ENCODE data around the gene SMC1A. TPM values are rescaled to one million over a fixed set of nuclear protein-coding genes. Genes with fewer than 3 reads are reported as not detected.

Gene SMC1A
- total and polyA plus RNA-seq, 2 of the 8 experiments (the other 6 are each of a cell fraction or from before 2014, with no cell fraction given): 22.2 to 98.1 TPM

GRCh38 chrX:53421125-53421524, 1.3 kb downstream of the SMC1A start:
- H2BK5ac ChIP-seq (ENCODE audit: low read depth, low read length): no peak overlapping the region
- H4K8ac ChIP-seq (ENCODE audit: extremely low read depth, insufficient read depth, low read length): no peak overlapping the region
- no peak overlapping the region for H3K23ac ChIP-seq (ENCODE audit: insufficient read length)
- peak overlapping the region; percentile 82 to 85 for H3K4me2 ChIP-seq (ENCODE audit: insufficient read depth in 1 of 2, low read depth in 2 of 2, low read length in 2 of 2)
- H3K4me1 ChIP-seq (replicated peaks in 1 of 4; ENCODE audit: control insufficient read depth in 3 of 4, insufficient read depth in 4 of 4, low read length in 3 of 4): peaks cover 0 to 8% (median 4%) of the 10 kb centered on the region in 4 experiments; a peak in 5 of 7 replicates
- peaks cover 4 to 5% of the 10 kb centered on the region in 2 experiments for H4K20me1 ChIP-seq (replicated peaks in 1 of 2; ENCODE audit: control insufficient read depth in 1 of 2, insufficient read depth in 2 of 2, low read length in 2 of 2)
- 74% methylated on average over 2 of the region's 2 CpGs; no CpG with 5 or more reads in 1 of the 2 experiments for WGBS, 2 experiments (ENCODE audit: extremely low coverage in 1 of 2, insufficient coverage in 1 of 2, insufficient read length in 1 of 2, insufficient replicate concordance in 2 of 2, low coverage in 1 of 2, low lambda C conversion rate in 2 of 2, missing lambda C conversion rate in 1 of 2)
- H3K14ac ChIP-seq (ENCODE audit: insufficient read length): no peak overlapping the region
- no peak for FAIRE-seq
- H3K9ac ChIP-seq (replicated peaks in 1 of 4; ENCODE audit: extremely low read depth in 1 of 4, low read depth in 3 of 4, low read length in 3 of 4): peak overlapping the region; percentile 43 to 97 (median 96)
- H2BK15ac ChIP-seq (ENCODE audit: low read length): no peak overlapping the region
- no peak for DNase-seq (ENCODE audit: low read depth in 1 of 2, low spot score in 2 of 2)
- ChIA-PET CTCF (ENCODE audit: partially characterized antibody) (interaction anchor here (1.0 kb wide), 1 partner anchor 43 kb away, joined by 3 read pairs; no protein-coding TSS in a partner anchor), POLR2A (ENCODE audit: partially characterized antibody) (interaction anchor here (0.7 to 2.4 kb wide), 2 partner anchors 18 to 44 kb away, joined by 5 read pairs; no protein-coding TSS in a partner anchor)
- peaks cover 14 to 53% of the 10 kb centered on the region in 2 experiments for H3K79me2 ChIP-seq (ENCODE audit: control insufficient read depth in 1 of 2, insufficient read depth in 2 of 2, low read length in 2 of 2)
- H2AK5ac ChIP-seq (ENCODE audit: low read depth, low read length): no peak overlapping the region
- H4K5ac ChIP-seq (ENCODE audit: insufficient read length, low read depth, low read length): no peak overlapping the region
- peaks cover 0 to 2% (median 0%) of the 10 kb centered on the region in 4 experiments; a peak in 1 of 8 replicates for H3K36me3 ChIP-seq (ENCODE audit: control insufficient read depth in 2 of 4, insufficient read depth in 4 of 4, low read length in 3 of 4)
- H3K23me2 ChIP-seq (ENCODE audit: low read depth, low read length): peaks cover 10% of the 10 kb centered on the region; the same call in 1 of the 2 replicates
- H3K27me3 ChIP-seq (replicated peaks in 1 of 4; ENCODE audit: control insufficient read depth in 3 of 4, extremely low read depth in 1 of 4, insufficient read depth in 3 of 4, low read length in 3 of 4): no peaks in the 10 kb centered on the region
- no peak overlapping the region for H2BK120ac ChIP-seq (replicated peaks; ENCODE audit: low read depth, low read length)
- peak overlapping the region; percentile 74 to 79 (median 78) for H3K4me3 ChIP-seq (ENCODE audit: extremely low read depth in 1 of 4, insufficient read depth in 2 of 4, low read depth in 3 of 4, low read length in 4 of 4)
- no peak overlapping the region for H3K18ac ChIP-seq (ENCODE audit: extremely low read depth, low read length)
- no peak overlapping the region for H2AFZ ChIP-seq (ENCODE audit: low read length)
- no peak overlapping the region for H3K4ac ChIP-seq (replicated peaks; ENCODE audit: insufficient read length, low read depth, low read length)
- peak overlapping the region; percentile 97; the same call in 1 of the 2 replicates for H3K27ac ChIP-seq (ENCODE audit: low read depth, low read length)
- H3K56ac ChIP-seq (replicated peaks; ENCODE audit: insufficient read length, low read depth, low read length): no peak overlapping the region
- H3K79me1 ChIP-seq (ENCODE audit: low read depth, low read length): no peaks in the 10 kb centered on the region; the same call in 1 of the 2 replicates
- H3K9me3 ChIP-seq (ENCODE audit: insufficient read depth in 2 of 2, low read depth in 1 of 2, low read length in 1 of 2): no peaks in the 10 kb centered on the region
- no peak overlapping the region for H2BK12ac ChIP-seq (ENCODE audit: low read depth, low read length)
- H4K91ac ChIP-seq (replicated peaks; ENCODE audit: insufficient read length, low read length): no peak overlapping the region
- H2BK20ac ChIP-seq (ENCODE audit: low read length): no peak overlapping the region
- TF ChIP-seq SIN3A (conservative IDR thresholded peaks at IDR 0.05 in 1 of 2, IDR thresholded peaks at IDR 0.05 in 1 of 2; ENCODE audit: low read depth in 1 of 2, low read length in 2 of 2): no peak
